Activated naive CD8-positive, alpha-beta T cell (primary cell): ENCODE results near the gene ZNF32.
A peak's percentile ranks its signal among the peaks of the same experiment; 100 is the strongest.
"Not testable (repeated sequence)": the region's sequence is repeated elsewhere in the genome, so short reads cannot be mapped to it uniquely, and the experiment has no call there.

Source experiments
- H3K27ac Mint-ChIP-seq: one replicate; pipeline ENCODE4 v1.8.0; 2021; ENCODE audit warnings: mixed read lengths
- H3K27me3 Mint-ChIP-seq: one replicate; pipeline ENCODE4 v1.8.0; 2021; ENCODE audit warnings: mixed read lengths
- H3K36me3 Mint-ChIP-seq: one replicate; pipeline ENCODE4 v1.8.0; 2021; ENCODE audit warnings: mixed read lengths
- H3K4me1 Mint-ChIP-seq: one replicate; pipeline ENCODE4 v1.8.0; 2021; ENCODE audit warnings: low read depth, mixed read lengths
- H3K4me3 Mint-ChIP-seq: one replicate; pipeline ENCODE4 v1.8.0; 2021; ENCODE audit warnings: mild to moderate bottlenecking, mixed read lengths
- H3K9me3 Mint-ChIP-seq: one replicate; pipeline ENCODE4 v1.8.0; 2021; ENCODE audit warnings: low read depth, mixed read lengths

Gene ZNF32

DNA sequence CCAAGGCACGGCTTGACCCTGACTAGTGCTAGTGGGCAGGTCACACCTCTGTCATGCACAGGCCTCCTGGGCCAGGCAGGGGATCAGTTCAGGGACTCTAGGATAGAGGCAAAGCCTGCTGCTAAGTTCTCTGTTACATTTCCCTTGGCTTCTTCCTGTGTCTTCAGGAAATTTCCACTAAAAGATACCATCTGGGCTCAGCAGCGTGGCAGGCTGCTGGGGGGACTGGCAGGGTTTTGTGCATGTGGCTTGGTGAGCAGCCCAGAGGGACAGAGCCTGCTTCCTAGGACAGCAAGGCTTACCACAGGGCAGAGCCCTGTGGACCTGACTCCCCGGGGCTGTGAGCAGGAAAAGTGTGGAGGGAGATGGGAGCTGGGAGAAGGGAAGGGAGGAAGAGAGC is 20.7 kb upstream of the ZNF32 start:
- no peaks in the 10 kb centered on the region for H3K9me3 Mint-ChIP-seq
- H3K4me1 Mint-ChIP-seq: peaks cover 10% of the 10 kb centered on the region
- H3K27ac Mint-ChIP-seq: no peak overlapping the region
- no peaks in the 10 kb centered on the region for H3K36me3 Mint-ChIP-seq
- peaks cover 17% of the 10 kb centered on the region for H3K27me3 Mint-ChIP-seq
- H3K4me3 Mint-ChIP-seq: no peak overlapping the region

DNA sequence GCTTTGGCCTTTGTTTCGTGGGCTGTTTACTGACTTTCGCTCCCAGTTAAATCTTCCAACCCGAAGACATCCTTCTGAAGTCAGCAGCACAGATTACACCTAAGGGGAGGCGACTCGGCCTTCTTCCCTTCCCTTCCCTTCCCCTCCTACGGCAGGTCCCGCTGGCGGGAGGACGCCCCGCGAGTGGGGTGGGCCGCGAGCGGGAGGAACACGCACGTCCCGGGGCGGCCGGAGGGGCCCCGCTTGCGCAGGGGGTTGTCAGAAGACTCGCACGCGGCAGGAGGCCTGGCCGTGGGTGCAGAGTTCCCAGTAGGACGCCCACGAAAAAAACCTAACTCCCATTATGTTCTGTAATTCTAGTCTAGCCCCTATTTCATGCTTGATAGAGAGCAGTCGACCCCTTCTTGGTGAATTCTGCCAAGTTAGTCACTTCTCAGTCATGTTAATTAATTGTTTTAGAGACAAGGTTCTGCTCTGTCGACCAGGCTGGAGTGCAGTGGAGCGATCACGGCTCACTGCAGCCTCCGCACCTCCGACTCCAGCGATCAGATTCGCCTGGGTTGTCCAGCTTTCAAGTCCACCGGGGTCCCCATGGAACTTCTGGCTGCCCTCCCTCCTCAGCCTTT is 19.2 kb upstream of the ZNF32 start:
- Mint-ChIP-seq H3K4me3 (no peak overlapping the region), H3K27me3 (peaks cover 17% of the 10 kb centered on the region), H3K4me1 (peaks cover 10% of the 10 kb centered on the region), H3K27ac (no peak overlapping the region), H3K36me3 (peaks cover 4% of the 10 kb centered on the region), H3K9me3 (peaks cover 5% of the 10 kb centered on the region)

DNA sequence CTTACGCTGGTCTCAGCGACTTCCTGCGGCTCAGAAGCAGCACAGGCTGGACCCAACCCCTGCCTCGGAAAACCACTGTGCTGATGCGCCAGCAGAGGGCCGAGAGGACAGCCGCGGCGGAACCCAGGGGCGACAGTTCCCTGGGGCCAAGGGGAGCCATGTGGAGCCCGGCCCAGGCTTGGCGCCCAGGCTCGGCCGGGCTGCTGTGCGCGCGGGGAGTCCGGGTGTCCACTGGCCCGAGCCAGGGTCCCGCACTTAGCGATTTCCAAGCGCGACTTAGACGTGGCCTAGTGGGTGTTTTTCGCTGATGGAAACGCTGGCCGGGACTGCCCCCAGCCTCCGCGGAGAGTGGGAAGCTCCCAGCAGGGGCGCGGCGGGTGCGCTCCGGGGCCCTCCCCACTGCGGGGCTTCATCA is 18.6 kb upstream of the ZNF32 start:
- Mint-ChIP-seq H3K27ac (no peak overlapping the region), H3K4me3 (no peak overlapping the region), H3K4me1 (peaks cover 10% of the 10 kb centered on the region), H3K36me3 (peaks cover 5% of the 10 kb centered on the region), H3K27me3 (peaks cover 17% of the 10 kb centered on the region), H3K9me3 (peaks cover 7% of the 10 kb centered on the region)

DNA sequence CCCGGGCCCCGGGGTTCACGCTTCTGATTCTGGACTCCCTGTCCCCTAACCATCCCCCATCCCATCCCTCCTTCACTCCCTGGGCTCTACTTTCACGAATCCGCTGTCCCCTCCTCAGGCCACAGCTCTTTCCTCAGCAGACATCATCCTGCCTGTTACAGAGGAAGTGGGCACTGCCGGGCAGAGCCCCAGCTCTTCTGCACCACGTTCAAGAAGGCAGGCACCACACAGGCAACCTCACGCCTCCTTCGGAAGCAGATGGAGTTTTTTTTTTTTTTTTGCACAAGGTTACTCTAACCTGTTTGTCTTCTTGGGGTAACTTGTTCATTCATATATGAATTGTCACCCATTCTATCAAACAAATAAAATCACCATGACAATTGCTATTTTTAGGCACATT is 17.9 kb upstream of the ZNF32 start:
- H3K36me3 Mint-ChIP-seq: peaks cover 5% of the 10 kb centered on the region
- H3K9me3 Mint-ChIP-seq: peaks cover 7% of the 10 kb centered on the region
- no peak overlapping the region for H3K4me3 Mint-ChIP-seq
- H3K27me3 Mint-ChIP-seq: peaks cover 16% of the 10 kb centered on the region
- no peak overlapping the region for H3K27ac Mint-ChIP-seq
- H3K4me1 Mint-ChIP-seq: peaks cover 10% of the 10 kb centered on the region

DNA sequence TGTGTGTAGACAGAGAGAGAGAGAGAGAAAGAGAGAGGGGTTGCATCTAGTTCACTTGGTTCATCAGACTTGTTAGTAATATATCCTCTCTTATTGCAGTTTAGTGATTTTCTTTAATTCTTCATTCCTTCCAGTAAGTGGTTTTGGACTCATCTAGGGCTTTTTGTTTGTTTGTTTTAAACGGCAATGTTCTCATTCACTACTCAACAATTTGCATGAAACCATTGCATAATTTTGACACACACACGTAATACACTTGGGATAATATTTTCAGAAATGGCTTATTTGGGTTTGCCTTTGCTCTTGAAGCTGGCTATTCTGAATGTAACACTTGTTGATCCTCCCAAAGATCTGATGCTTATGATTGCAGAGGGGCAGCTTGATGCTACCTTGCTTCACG is 16.4 kb upstream of the ZNF32 start:
- H3K4me3 Mint-ChIP-seq: no peak overlapping the region
- H3K36me3 Mint-ChIP-seq: peaks cover 5% of the 10 kb centered on the region
- peaks cover 7% of the 10 kb centered on the region for H3K9me3 Mint-ChIP-seq
- peaks cover 10% of the 10 kb centered on the region for H3K4me1 Mint-ChIP-seq
- peaks cover 11% of the 10 kb centered on the region for H3K27me3 Mint-ChIP-seq
- no peak overlapping the region for H3K27ac Mint-ChIP-seq

DNA sequence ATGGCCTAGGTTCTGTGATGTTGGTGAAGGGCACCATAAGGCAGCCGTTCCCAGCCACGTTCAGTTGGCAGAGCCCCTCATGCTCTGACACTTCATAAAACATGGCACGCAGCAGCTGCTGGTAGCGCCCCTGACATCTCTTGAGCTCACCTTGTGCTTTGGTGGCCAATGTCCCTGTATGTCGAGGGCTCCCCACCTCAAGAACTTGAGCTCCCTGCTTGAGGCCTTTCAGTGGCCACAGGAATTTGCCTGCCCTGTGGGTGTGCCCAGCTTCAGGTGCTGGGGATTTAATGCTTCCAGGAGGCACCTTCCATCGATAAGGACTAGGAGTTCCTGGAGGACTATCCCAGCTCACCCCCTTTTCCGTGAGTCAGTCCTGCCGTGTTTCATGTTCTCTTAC is 9.5 kb upstream of the ZNF32 start:
- H3K36me3 Mint-ChIP-seq: peaks cover 5% of the 10 kb centered on the region
- no peak overlapping the region for H3K27ac Mint-ChIP-seq
- H3K9me3 Mint-ChIP-seq: peaks cover 5% of the 10 kb centered on the region
- no peaks in the 10 kb centered on the region for H3K4me1 Mint-ChIP-seq
- H3K27me3 Mint-ChIP-seq: peaks cover 2% of the 10 kb centered on the region
- no peak overlapping the region for H3K4me3 Mint-ChIP-seq

DNA sequence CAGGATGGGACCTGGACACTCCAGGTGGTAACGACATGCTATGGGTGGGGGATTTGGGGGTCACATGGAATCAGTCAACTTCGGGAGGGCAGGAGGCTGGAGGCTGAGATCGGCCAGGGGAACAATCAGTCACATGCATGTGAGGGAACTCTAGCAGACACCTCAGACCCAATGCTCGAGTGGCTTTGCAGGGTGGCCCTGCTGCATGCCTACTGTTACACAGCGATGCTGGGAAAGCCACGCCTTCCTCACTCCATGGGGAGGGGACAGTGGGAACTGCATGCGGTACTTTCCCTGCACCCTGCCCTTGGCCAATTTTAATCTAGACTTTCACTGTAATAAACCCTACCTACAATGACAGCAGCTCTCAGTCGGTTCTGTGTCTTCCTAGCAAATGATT is 6.6 kb upstream of the ZNF32 start:
- Mint-ChIP-seq H3K36me3 (no peaks in the 10 kb centered on the region), H3K4me1 (no peaks in the 10 kb centered on the region), H3K27me3 (peaks cover 2% of the 10 kb centered on the region), H3K9me3 (no peaks in the 10 kb centered on the region), H3K27ac (no peak overlapping the region), H3K4me3 (no peak overlapping the region)

DNA sequence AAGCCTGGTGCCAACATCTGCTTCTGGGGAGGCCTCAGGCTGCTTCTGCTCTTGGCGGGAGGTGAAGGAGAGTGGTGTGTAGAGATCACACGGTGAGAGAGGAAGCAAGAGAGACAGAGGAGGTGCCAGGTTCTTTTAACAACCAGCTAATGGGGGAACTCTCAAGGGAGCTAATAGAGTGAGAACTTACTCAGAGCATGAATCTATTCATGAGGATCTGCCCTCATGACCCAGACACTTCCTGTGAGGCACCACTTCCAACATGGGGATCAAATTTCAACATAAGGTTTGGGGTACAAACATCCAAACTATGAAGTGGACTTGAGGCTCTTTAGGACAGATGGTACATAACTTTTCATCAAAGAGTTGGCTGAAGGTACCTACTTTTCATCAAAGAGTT is 5.1 kb upstream of the ZNF32 start:
- Mint-ChIP-seq H3K36me3 (no peaks in the 10 kb centered on the region), H3K9me3 (no peaks in the 10 kb centered on the region), H3K4me3 (no peak overlapping the region), H3K4me1 (peaks cover 7% of the 10 kb centered on the region), H3K27ac (no peak overlapping the region), H3K27me3 (peaks cover 2% of the 10 kb centered on the region)

DNA sequence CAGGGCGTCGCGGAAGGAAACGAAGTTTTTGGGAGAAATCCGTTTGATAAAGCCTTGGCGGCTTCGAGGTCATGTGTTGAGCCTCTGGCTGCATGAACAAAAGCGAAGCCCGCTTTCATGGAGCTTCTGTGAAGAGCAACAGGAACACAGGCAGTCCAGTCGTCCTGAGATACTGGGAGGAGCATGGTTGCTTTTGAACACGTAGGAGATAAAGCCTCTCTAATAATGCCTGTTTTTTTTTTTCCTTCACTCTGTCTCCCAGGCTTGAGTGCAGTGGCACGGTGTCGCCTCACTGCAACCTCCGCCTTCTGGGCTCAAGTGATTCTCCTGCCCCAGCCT is 473 bp upstream of the ZNF32 start:
- H3K27ac Mint-ChIP-seq: peak overlapping the region; percentile 86
- H3K9me3 Mint-ChIP-seq: peaks cover 12% of the 10 kb centered on the region
- H3K36me3 Mint-ChIP-seq: peaks cover 25% of the 10 kb centered on the region
- peaks cover 16% of the 10 kb centered on the region for H3K4me1 Mint-ChIP-seq
- no peaks in the 10 kb centered on the region for H3K27me3 Mint-ChIP-seq
- H3K4me3 Mint-ChIP-seq: peak overlapping the region; percentile 95

DNA sequence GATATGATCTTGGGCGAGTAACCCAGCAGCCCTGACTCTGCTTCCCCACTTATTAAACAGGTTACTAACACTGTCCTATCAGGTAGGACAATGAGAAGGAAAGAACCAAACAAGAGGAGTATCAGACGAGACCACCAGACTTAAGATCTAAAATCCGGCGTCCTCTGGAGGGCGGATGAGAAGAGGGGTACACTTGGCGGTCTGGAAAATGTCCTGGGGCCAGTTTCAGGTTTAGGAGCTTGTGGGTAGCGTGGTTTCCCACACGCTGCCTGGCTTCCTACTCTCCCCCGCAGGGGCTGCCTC is 635 bp downstream of the ZNF32 start:
- H3K4me1 Mint-ChIP-seq: peaks cover 16% of the 10 kb centered on the region

DNA sequence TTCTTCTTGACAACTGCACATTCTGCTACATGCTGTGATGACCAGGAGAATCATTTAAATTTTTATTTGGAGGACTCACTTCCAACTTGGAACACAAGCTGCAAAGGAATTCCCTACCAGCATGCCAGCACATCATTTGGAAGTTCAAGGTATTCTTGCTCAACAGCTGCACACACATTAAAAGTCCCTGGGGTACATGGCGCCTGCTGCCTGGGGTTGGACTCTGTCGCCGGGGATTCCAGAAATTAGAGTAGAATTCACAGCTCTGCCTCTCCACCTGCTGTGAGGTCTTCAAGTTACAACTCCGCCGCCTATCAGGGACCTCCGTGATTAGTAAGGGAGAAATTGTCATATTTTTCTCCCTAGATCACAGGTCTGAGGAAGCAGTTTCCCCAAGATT is 1.1 kb downstream of the ZNF32 start:
- H3K4me1 Mint-ChIP-seq: peaks cover 16% of the 10 kb centered on the region
- H3K9me3 Mint-ChIP-seq: peaks cover 12% of the 10 kb centered on the region
- H3K27ac Mint-ChIP-seq: peak overlapping the region; percentile 98
- peak overlapping the region; percentile 94 for H3K4me3 Mint-ChIP-seq
- H3K36me3 Mint-ChIP-seq: peaks cover 34% of the 10 kb centered on the region
- H3K27me3 Mint-ChIP-seq: no peaks in the 10 kb centered on the region

More for the DNA sequence above, 635 bp downstream of the ZNF32 start:
- H3K27ac Mint-ChIP-seq: peak overlapping the region; percentile 98
- no peaks in the 10 kb centered on the region for H3K27me3 Mint-ChIP-seq
- peak overlapping the region; percentile 94 for H3K4me3 Mint-ChIP-seq
- peaks cover 31% of the 10 kb centered on the region for H3K36me3 Mint-ChIP-seq
- peaks cover 12% of the 10 kb centered on the region for H3K9me3 Mint-ChIP-seq

DNA sequence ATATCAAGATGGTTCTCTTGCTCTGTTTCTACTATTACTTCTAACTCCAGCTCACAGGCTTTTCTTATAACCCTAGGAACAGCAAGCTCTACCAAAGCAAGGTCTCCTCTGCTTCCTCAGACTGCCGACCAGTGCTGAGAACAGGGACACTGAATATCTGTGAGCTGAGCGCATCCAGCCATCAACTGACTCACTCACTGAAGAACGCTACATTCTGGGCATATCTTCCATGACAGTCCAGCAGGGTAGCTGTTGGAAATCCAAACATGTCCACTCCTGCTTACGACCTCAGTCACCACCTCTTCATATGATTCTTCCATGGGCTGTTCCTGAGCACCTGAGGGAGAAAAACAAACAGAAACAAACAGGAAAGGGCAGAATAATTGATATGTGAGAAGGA is 2.8 kb downstream of the ZNF32 start:
- Mint-ChIP-seq H3K4me1 (peaks cover 16% of the 10 kb centered on the region), H3K4me3 (peak overlapping the region; percentile 3), H3K36me3 (peaks cover 38% of the 10 kb centered on the region), H3K9me3 (peaks cover 12% of the 10 kb centered on the region), H3K27ac (no peak overlapping the region), H3K27me3 (no peaks in the 10 kb centered on the region)

DNA sequence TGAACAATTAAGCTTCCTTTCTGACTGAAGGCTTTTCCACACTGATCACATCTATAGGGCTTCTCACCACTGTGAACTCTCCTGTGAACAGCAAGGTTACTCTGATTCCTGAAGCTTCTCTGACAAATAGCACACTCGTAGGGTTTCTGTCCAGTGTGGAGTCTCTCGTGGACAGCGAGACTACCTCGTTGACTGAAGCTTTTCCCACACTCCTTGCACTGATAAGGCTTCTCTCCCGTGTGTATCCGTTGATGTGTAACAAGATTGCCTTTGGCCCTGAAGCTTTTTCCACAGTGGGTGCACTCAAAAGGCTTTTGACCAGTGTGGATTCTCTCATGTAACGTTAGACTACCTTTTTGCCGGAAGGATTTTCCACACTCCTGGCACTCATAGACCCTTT is 4.4 kb downstream of the ZNF32 start:
- Mint-ChIP-seq H3K36me3 (peaks cover 41% of the 10 kb centered on the region), H3K4me3 (no peak overlapping the region), H3K9me3 (peaks cover 16% of the 10 kb centered on the region), H3K27me3 (no peaks in the 10 kb centered on the region), H3K4me1 (peaks cover 13% of the 10 kb centered on the region), H3K27ac (no peak overlapping the region)

DNA sequence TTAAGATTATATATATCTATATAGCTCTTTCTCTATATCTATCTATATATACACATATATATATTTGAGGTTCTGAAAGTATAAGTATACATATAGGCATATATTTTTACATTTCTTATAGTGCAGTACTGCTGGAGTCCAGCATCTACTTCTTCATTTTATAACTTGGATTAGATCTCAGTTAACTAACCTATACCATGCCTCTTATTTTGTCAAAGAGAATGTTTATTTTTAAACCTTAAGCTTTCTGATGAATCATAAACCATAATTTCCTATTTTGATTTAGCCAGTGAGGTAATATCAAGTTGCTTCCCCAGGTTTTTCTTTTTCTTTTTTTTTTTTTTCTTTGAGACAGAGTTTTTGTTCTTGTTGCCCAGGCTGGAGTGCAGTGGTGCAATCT is 8.1 kb downstream of the ZNF32 start:
- Mint-ChIP-seq H3K36me3 (peaks cover 33% of the 10 kb centered on the region), H3K4me3 (no peak overlapping the region), H3K4me1 (no peaks in the 10 kb centered on the region), H3K27me3 (no peaks in the 10 kb centered on the region), H3K27ac (no peak overlapping the region), H3K9me3 (peaks cover 19% of the 10 kb centered on the region)

DNA sequence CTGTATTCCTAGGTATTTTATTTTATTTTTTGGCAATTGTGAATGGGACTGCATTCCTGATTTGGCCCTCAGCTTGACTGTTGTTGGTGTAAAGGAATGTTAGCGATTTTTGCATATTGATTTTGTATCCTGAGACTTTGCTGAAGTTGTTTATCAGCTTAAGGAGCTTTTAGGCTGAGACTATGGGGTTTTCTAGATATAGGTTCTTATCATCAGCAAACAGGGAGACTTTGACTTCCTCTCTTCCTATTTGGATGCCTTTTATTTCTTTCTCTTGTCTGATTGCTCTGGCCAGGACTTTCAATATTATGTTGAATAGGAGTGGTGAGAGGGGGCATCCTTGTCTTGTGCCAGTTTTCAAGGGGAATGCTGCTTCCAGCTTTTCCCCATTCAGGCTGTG is 12.9 kb downstream of the ZNF32 start:
- Mint-ChIP-seq H3K36me3 (peaks cover 15% of the 10 kb centered on the region), H3K9me3 (peaks cover 36% of the 10 kb centered on the region)
- not testable (repeated sequence) for H3K4me1 Mint-ChIP-seq

DNA sequence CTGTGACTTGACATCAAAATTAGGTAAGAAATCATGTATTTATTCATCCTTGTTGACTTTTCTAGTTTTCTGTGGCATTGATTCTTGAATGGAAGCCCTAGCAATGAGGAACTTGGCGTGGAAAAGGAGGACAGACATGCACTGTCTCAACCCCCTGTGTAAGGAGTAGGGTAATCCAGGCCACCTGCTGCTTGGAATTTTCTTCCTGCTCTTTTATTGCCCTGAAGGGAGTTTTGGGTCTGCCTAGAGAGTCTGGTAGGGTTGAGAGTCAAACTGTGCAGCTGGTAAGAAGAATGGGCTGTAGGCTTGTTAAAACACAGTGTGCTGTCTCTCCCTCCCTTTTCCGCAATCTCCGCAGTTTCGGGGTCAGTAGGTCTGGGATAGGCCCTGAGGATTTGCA is 19.7 kb downstream of the ZNF32 start:
- H3K27me3 Mint-ChIP-seq: no peaks in the 10 kb centered on the region
- no peak overlapping the region for H3K27ac Mint-ChIP-seq
- H3K36me3 Mint-ChIP-seq: peaks cover 8% of the 10 kb centered on the region
- no peak overlapping the region for H3K4me3 Mint-ChIP-seq
- H3K4me1 Mint-ChIP-seq: no peaks in the 10 kb centered on the region
- peaks cover 9% of the 10 kb centered on the region for H3K9me3 Mint-ChIP-seq

More for the DNA sequence above, 12.9 kb downstream of the ZNF32 start:
- H3K4me3 Mint-ChIP-seq, H3K27me3 Mint-ChIP-seq, H3K27ac Mint-ChIP-seq: not testable (repeated sequence)
